ENCODE data around the gene ACP1. TPM values are rescaled to one million over a fixed set of nuclear protein-coding genes. Genes with fewer than 3 reads are reported as not detected.

Gene ACP1
- polyA plus RNA-seq, 2 of the 4 experiments (the other 2 are of a cell fraction), result 204 to 338 TPM

DNA sequence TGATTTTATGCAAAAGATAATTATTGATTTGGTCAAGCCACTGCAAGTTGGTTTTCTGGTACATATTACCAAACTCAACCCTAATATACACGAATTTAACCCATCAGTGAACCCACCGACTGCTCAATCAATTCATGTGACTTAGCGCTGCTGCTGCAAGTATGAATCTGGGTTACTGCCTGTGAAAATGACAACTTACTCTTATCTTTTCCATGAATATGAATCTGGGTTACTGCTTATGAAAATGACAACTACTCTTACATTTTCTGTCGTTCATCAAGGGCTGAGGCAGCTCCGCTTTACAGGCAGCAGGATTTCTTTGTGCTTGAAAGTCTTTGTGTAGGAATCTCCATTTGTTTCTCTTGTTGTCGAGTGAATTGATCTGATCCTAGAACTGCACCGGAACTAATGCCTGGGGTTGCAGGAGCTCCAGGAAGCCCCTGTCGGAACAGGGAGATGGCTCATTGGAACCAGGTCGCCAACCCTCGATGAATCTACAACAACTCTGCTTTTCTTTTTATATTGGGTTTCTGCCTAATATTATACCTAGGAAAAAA, 45.3 kb downstream of the ACP1 start:
- Histone ChIP-seq H3K4me3 (no peak overlapping the region), H3K4me2 (no peak overlapping the region), H3K27ac (no peak overlapping the region), H3K9me3 (no peaks in the 10 kb centered on the region; the same call in 2 of the 3 replicates), H3K4me1 (no peaks in the 10 kb centered on the region)
- CTCF ChIA-PET, result no interaction called here
- POLR2A ChIA-PET, result no interaction called here
- DNase-seq (ENCODE audit: low read depth in 1 of 2, low spot score in 1 of 2) (no peak), FAIRE-seq (no peak), ATAC-seq (no peak)
- TF ChIP-seq CHD4 (IDR thresholded peaks at IDR 0.05; ENCODE audit: borderline replicate concordance) (no peak), EHMT2 (IDR thresholded peaks at IDR 0.05; ENCODE audit: low read depth) (no peak), PBX3 (IDR thresholded peaks at IDR 0.05) (no peak), ZC3H11A (IDR thresholded peaks at IDR 0.05) (no peak), HOXB13 (CRISPR knock-in tag; IDR thresholded peaks at IDR 0.05; ENCODE audit: low read depth) (no peak), FOSB (CRISPR knock-in tag; IDR thresholded peaks at IDR 0.05) (no peak), FOSL2 (IDR thresholded peaks at IDR 0.05) (no peak), FOSL2 (CRISPR knock-in tag; IDR thresholded peaks at IDR 0.05) (no peak), HDAC2 (IDR thresholded peaks at IDR 0.05) (no peak), SREBF2 (IDR thresholded peaks at IDR 0.05) (no peak), RNF2 (IDR thresholded peaks at IDR 0.05; ENCODE audit: borderline replicate concordance, low read depth) (no peak), KDM5A (IDR thresholded peaks at IDR 0.05) (no peak), NPAS2 (CRISPR knock-in tag; IDR thresholded peaks at IDR 0.05; ENCODE audit: borderline replicate concordance) (no peak), CBX8 (IDR thresholded peaks at IDR 0.05) (no peak), RFX5 (IDR thresholded peaks at IDR 0.05) (no peak), MAZ (IDR thresholded peaks at IDR 0.05; ENCODE audit: borderline replicate concordance, low read depth, low read length) (no peak), ZNF302 (CRISPR knock-in tag; IDR thresholded peaks at IDR 0.05) (no peak), RAD21 (conservative IDR thresholded peaks at IDR 0.05 in 1 of 2, IDR thresholded peaks at IDR 0.05 in 1 of 2) (no peak)
- TF ChIP-seq, protein P1, sequence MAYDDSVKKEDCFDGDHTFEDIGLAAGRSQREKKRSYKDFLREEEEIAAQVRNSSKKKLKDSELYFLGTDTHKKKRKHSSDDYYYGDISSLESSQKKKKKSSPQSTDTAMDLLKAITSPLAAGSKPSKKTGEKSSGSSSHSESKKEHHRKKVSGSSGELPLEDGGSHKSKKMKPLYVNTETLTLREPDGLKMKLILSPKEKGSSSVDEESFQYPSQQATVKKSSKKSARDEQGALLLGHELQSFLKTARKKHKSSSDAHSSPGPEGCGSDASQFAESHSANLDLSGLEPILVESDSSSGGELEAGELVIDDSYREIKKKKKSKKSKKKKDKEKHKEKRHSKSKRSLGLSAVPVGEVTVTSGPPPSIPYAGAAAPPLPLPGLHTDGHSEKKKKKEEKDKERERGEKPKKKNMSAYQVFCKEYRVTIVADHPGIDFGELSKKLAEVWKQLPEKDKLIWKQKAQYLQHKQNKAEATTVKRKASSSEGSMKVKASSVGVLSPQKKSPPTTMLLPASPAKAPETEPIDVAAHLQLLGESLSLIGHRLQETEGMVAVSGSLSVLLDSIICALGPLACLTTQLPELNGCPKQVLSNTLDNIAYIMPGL (CRISPR knock-in tag; IDR thresholded peaks at IDR 0.05; ENCODE audit: borderline replicate concordance), result no peak
- TF ChIP-seq, protein P2, sequence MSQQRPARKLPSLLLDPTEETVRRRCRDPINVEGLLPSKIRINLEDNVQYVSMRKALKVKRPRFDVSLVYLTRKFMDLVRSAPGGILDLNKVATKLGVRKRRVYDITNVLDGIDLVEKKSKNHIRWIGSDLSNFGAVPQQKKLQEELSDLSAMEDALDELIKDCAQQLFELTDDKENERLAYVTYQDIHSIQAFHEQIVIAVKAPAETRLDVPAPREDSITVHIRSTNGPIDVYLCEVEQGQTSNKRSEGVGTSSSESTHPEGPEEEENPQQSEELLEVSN (IDR thresholded peaks at IDR 0.05; ENCODE audit: borderline replicate concordance, low read depth), result no peak
- WGBS (ENCODE audit: missing lambda C conversion rate), result 51% methylated on average over 10 of the region's 10 CpGs

- POLR2A ChIA-PET, result no interaction called here
- 9% methylated on average over 5 of the region's 5 CpGs for WGBS (ENCODE audit: missing lambda C conversion rate)
- TF ChIP-seq POLR2A (IDR thresholded peaks at IDR 0.05; ENCODE audit: low read length), result no peak
- TF ChIP-seq, protein P3, sequence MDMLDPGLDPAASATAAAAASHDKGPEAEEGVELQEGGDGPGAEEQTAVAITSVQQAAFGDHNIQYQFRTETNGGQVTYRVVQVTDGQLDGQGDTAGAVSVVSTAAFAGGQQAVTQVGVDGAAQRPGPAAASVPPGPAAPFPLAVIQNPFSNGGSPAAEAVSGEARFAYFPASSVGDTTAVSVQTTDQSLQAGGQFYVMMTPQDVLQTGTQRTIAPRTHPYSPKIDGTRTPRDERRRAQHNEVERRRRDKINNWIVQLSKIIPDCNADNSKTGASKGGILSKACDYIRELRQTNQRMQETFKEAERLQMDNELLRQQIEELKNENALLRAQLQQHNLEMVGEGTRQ (IDR thresholded peaks at IDR 0.05), result no peak
- no peak for TF ChIP-seq KDM5A (IDR thresholded peaks at IDR 0.05)
- TF ChIP-seq EP300 (IDR thresholded peaks at IDR 0.05), result no peak
- TF ChIP-seq EHF (CRISPR knock-in tag; IDR thresholded peaks at IDR 0.05), result no peak
- TF ChIP-seq HOXB13 (CRISPR knock-in tag; IDR thresholded peaks at IDR 0.05; ENCODE audit: low read depth), result no peak
- TF ChIP-seq RARB (CRISPR knock-in tag; IDR thresholded peaks at IDR 0.05), result no peak
- no peak for TF ChIP-seq JUNB (IDR thresholded peaks at IDR 0.05)
- no peak for TF ChIP-seq ZC3H11A (IDR thresholded peaks at IDR 0.05)
- no peak for TF ChIP-seq ESRRA (IDR thresholded peaks at IDR 0.05; ENCODE audit: borderline replicate concordance, low read length)
- TF ChIP-seq PHF8 (IDR thresholded peaks at IDR 0.05; ENCODE audit: borderline replicate concordance, low read depth), result no peak
- TF ChIP-seq, protein P4, sequence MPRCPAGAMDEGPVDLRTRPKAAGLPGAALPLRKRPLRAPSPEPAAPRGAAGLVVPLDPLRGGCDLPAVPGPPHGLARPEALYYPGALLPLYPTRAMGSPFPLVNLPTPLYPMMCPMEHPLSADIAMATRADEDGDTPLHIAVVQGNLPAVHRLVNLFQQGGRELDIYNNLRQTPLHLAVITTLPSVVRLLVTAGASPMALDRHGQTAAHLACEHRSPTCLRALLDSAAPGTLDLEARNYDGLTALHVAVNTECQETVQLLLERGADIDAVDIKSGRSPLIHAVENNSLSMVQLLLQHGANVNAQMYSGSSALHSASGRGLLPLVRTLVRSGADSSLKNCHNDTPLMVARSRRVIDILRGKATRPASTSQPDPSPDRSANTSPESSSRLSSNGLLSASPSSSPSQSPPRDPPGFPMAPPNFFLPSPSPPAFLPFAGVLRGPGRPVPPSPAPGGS (IDR thresholded peaks at IDR 0.05), result no peak
- no peak for TF ChIP-seq MAX (IDR thresholded peaks at IDR 0.05)
- TF ChIP-seq, protein P5, sequence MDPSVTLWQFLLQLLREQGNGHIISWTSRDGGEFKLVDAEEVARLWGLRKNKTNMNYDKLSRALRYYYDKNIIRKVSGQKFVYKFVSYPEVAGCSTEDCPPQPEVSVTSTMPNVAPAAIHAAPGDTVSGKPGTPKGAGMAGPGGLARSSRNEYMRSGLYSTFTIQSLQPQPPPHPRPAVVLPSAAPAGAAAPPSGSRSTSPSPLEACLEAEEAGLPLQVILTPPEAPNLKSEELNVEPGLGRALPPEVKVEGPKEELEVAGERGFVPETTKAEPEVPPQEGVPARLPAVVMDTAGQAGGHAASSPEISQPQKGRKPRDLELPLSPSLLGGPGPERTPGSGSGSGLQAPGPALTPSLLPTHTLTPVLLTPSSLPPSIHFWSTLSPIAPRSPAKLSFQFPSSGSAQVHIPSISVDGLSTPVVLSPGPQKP (IDR thresholded peaks at IDR 0.05; ENCODE audit: low read depth, low read length), result no peak
- TF ChIP-seq GATA3 (IDR thresholded peaks at IDR 0.05; ENCODE audit: borderline replicate concordance), result no peak
- TF ChIP-seq CBX2 (IDR thresholded peaks at IDR 0.05; ENCODE audit: borderline replicate concordance, low read depth), result no peak
- TF ChIP-seq RFX5 (IDR thresholded peaks at IDR 0.05), result no peak
Measured at GRCh38 chr2:310994-311393, 46.2 kb downstream of the ACP1 start.

More at GRCh38 chr2:310994-311393, 46.2 kb downstream of the ACP1 start:
- Histone ChIP-seq H3K4me1 (no peaks in the 10 kb centered on the region), H3K4me3 (no peak overlapping the region), H3K9me3 (no peaks in the 10 kb centered on the region), H3K4me2 (no peak overlapping the region), H3K27ac (no peak overlapping the region)
- ATAC-seq, result no peak
- CTCF ChIA-PET, result interaction anchor here (0.7 kb wide), 1 partner anchor 21 kb away, joined by 3 read pairs; no protein-coding TSS in a partner anchor
- no peak for FAIRE-seq
- no peak for DNase-seq (ENCODE audit: low read depth in 1 of 2, low spot score in 1 of 2)
